Measurements from ENCODE around the gene ZBTB7C. TPM values are rescaled to one million over a fixed set of nuclear protein-coding genes. Genes with fewer than 3 reads are reported as not detected.

ZBTB7C gene
- total and polyA plus RNA-seq, 9 of the 15 experiments (the other 6 are each of a cell fraction or from before 2014, with no cell fraction given): not detected

DNA sequence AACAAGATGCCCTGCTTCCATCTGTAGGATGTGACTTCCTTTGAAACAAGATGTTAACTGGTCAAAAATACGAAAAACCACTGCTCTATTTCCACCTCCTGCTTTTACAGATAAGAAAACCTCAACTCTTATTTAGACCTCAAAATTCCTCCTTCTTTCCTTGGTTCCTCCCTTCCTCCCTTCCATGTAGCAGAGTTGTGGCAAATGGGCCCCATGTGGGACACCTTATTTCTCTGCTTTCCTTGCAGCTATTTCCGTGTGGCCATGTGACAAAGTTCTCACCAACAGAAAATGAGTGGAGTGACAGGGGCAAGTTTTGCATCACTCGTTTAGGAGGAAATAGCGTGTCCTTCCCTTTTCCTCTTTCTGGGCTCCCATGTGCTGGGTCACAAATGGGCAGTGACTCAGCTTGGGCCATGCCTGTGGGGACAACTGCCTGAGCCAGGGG is 409.4 kb downstream of the ZBTB7C start (continued):
- TF ChIP-seq ZFPM2 (CRISPR knock-in tag; IDR thresholded peaks at IDR 0.05) (no peak), TAL1 (IDR thresholded peaks at IDR 0.05) (peak; percentile 47), CBFA2T2 (conservative IDR thresholded peaks at IDR 0.05) (peak; percentile 41), KLF6 (CRISPR knock-in tag; IDR thresholded peaks at IDR 0.05; ENCODE audit: borderline replicate concordance) (no peak), MCM2 (IDR thresholded peaks at IDR 0.05; ENCODE audit: low read depth) (no peak), CBX5 (IDR thresholded peaks at IDR 0.05; ENCODE audit: borderline replicate concordance, low read depth) (no peak), CBX8 (IDR thresholded peaks at IDR 0.05; ENCODE audit: borderline replicate concordance, extremely low read depth, low read depth, low read length, poor library complexity, severe bottlenecking) (no peak), SAFB2 (IDR thresholded peaks at IDR 0.05; ENCODE audit: borderline replicate concordance, low read depth, low read length, severe bottlenecking) (no peak), PPARD (CRISPR knock-in tag; IDR thresholded peaks at IDR 0.05) (no peak), ZNF707 (CRISPR knock-in tag; conservative IDR thresholded peaks at IDR 0.05) (no peak), EWSR1 (IDR thresholded peaks at IDR 0.05; ENCODE audit: borderline replicate concordance, low read depth, partially characterized antibody) (no peak), ZNF316 (IDR thresholded peaks at IDR 0.05) (no peak), MIER1 (IDR thresholded peaks at IDR 0.05; ENCODE audit: low read depth) (no peak), SIRT6 (IDR thresholded peaks at IDR 0.05; ENCODE audit: low read depth, low read length) (no peak), THRB (CRISPR knock-in tag; conservative IDR thresholded peaks at IDR 0.05) (no peak), BRD4 (IDR thresholded peaks at IDR 0.05) (no peak), ZNF75A (CRISPR knock-in tag; IDR thresholded peaks at IDR 0.05) (no peak), KDM4B (IDR thresholded peaks at IDR 0.05; ENCODE audit: borderline replicate concordance in 2 of 2, low read depth in 1 of 2) (no peak), GABPB2 (CRISPR knock-in tag; conservative IDR thresholded peaks at IDR 0.05) (no peak)
- TF ChIP-seq, protein P1, sequence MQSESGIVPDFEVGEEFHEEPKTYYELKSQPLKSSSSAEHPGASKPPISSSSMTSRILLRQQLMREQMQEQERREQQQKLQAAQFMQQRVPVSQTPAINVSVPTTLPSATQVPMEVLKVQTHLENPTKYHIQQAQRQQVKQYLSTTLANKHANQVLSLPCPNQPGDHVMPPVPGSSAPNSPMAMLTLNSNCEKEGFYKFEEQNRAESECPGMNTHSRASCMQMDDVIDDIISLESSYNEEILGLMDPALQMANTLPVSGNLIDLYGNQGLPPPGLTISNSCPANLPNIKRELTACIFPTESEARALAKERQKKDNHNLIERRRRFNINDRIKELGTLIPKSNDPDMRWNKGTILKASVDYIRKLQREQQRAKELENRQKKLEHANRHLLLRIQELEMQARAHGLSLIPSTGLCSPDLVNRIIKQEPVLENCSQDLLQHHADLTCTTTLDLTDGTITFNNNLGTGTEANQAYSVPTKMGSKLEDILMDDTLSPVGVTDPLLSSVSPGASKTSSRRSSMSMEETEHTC (IDR thresholded peaks at IDR 0.05): no peak
- TF ChIP-seq, protein P2, sequence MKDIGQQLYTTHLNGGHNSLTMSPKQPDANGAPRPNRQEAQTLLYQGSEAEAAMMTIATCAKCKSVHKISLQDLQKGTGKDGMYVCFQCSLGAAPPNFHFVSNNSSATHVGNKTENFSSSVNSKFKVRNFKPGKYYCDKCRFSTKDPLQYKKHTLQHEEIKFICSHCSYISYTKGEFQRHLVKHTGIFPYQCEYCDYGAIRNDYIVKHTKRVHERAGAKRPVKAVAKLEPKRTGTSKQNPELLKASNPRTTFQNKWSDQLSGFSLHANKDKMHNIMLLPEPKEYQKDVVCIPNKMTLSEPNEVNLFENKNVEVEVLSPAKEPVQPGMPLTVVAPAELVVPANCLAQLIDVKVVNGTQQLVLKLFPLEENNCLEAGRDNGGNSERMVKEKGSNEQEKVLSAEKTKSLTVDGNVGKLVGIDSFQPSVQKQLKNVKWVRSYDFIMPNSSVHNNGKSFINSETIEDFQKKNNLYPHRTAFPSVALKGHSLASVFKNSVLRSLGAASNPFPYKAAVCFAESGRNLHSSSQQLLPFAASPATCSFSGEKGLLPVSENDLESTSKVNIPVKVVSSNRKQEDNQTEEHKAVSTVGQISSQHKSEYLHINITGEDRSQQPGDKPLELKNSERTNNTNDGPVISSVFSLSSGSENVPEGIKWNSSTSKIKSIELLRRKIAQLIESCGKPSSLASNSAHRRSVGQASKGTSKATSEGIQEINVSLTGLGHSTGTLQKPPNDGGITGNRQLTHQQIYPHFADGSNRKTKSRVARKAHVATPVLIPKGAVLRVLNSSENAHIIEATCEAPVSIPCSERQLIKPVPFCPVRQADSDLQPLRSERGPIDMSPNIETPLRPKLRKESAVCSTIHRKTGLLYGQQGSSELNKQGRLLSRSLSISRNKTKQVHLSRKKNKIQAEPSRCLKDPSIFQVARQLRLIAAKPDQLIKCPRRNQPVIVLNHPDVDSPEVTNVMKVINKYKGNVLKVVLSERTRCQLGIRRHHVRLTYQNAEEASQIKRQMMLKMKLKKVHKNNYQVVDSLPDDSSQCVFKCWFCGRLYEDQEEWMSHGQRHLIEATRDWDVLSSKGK (CRISPR knock-in tag; IDR thresholded peaks at IDR 0.05): no peak
- TF ChIP-seq, protein P3, sequence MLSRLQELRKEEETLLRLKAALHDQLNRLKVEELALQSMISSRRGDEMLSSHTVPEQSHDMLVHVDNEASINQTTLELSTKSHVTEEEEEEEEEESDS (CRISPR knock-in tag; IDR thresholded peaks at IDR 0.05): no peak

All from K562 (cell line).